Heart left ventricle (tissue), 16 donors: ENCODE results near the gene TMEM106C. TPM values are rescaled to one million over a fixed set of nuclear protein-coding genes. Genes with fewer than 3 reads are reported as not detected.
A peak's percentile ranks its signal among the peaks of the same experiment; 100 is the strongest.

Experiments
- ATAC-seq, 4 donors: fragments of 200-7000 bp; cut with Tn5 transposase; one replicate each; pipeline ENCODE4 v1.9.1; 2020 to 2022; ENCODE audit warnings: moderate library complexity in 4 of 4, mild to moderate bottlenecking in 3 of 4, moderate number of reproducible peaks in 1 of 4
- DNase-seq, 5 donors: peaks; one replicate each; pipeline ENCODE4 v3.0.0-alpha.2; 2020
- H3K27ac ChIP-seq, 12 donors: fragments of 200-600 bp; sonication (generic) in 4 of 12; one replicate each; pipeline versions ENCODE4 v1.5.0 to v1.8.0; 2016 to 2022; ENCODE audit warnings: mild to moderate bottlenecking in 2 of 12
- H3K27me3 ChIP-seq, 9 donors: fragments of 200-600 bp; sonication (generic) in 2 of 9; one replicate each; pipeline versions ENCODE4 v1.5.1 to v1.8.0; 2016 to 2022; ENCODE audit warnings: mild to moderate bottlenecking in 3 of 9
- H3K36me3 ChIP-seq, 9 donors: fragments of 200-600 bp; sonication (generic) in 2 of 9; one replicate each; pipeline versions ENCODE4 v1.5.0 to v1.8.0; 2018 to 2022; ENCODE audit warnings: mild to moderate bottlenecking in 2 of 9
- H3K4me1 ChIP-seq, 12 donors: fragments of 200-600 bp; sonication (generic) in 4 of 12; one replicate each; pipeline versions ENCODE4 v1.5.0 to v1.8.0; 2016 to 2022; ENCODE audit warnings: mild to moderate bottlenecking in 3 of 12
- H3K4me3 ChIP-seq, 12 donors: fragments of 200-600 bp; sonication (generic) in 4 of 12; one replicate each; pipeline versions ENCODE4 v1.5.0 to v1.8.0; 2017 to 2022; ENCODE audit warnings: mild to moderate bottlenecking in 9 of 12, moderate library complexity in 4 of 12
- H3K9me3 ChIP-seq, 12 donors: fragments of 200-600 bp; sonication (generic) in 4 of 12; one replicate each; pipeline versions ENCODE4 v1.5.0 to v1.8.0; 2016 to 2022; ENCODE audit warnings: mild to moderate bottlenecking in 1 of 12
- POLR2A ChIP-seq, 2 donors: fragments of 450-650 bp; IDR thresholded peaks; one replicate each; pipeline ENCODE4 v1.6.1; 2017; ENCODE audit warnings: antibody characterized with exemption in 2 of 2, mild to moderate bottlenecking in 2 of 2, moderate library complexity in 2 of 2
- WGBS, 4 donors: extraction: QIAGEN DNeasy Blood & Tissue Kit in 2 of 4; methylation state at CpG; one replicate each; pipeline versions ENCODE4 v1.1.5 to v1.1.7; 2013 to 2018; 5-methylcytosine and 5-hydroxymethylcytosine counted together
- intact Hi-C, 10 donors: fragments of 100-400 bp; cut with DNase I; formaldehyde crosslinking; loops; one replicate each; pipeline versions ENCODE4 v1.11.1 to v1.14.2; 2022
- polyA plus RNA-seq, 2 donors: library from polyadenylated mRNA; stranded (reverse); fragments of 200-250 nt; gene quantifications; one replicate each; pipeline ENCODE4 v1.2.3, GENCODE V29; 2013
- total RNA-seq, 9 donors: library from RNA; depleted of rRNA in 2 of 9; stranded (reverse); fragments of >200 nt in 2 of 9; fragmentation: NEBNext Ultra II Directional in 3 of 9; extraction: Animal tissue kit (Norgen Biotek cat#: 25700) in 3 of 9; gene quantifications; one replicate each; pipeline versions ENCODE4 v1.1.0 to v1.2.4, GENCODE V29; 2016 to 2023
- TF ChIP-seq, protein P1 (sequence below), 12 donors: fragments of 200-600 bp; sonication (generic) in 4 of 12; IDR thresholded peaks; one replicate each; pipeline versions ENCODE4 v1.5.0 to v1.8.0; 2018 to 2022; ENCODE audit warnings: antibody characterized with exemption in 12 of 12, mild to moderate bottlenecking in 5 of 12
- donor health status: ischemic (EF 13 %, LVEDD 7.1; RV severe dilation, severe dysfunction).
- donor health status: healthy with polysubstance abuse.
- donor health status: DM: no; HTN: yes; CAD: no.
- donor health status: DM: no; HTN: no; CAD: no.
- donor health status: ischemic (EF 25% LVEDD 6.9; RV normal size, moderate dysfunction).
- donor health status: ischemic (EF 25% LVEDD 5.7; RV mildly dilated, moderate dysfunction).
- donor health status: healthy.
- donor health status: DM: yes; HTN: yes; CAD: no.
- donor health status: ischemic (EF 35%, LVEDD 5.7; RV mildly dilated, moderate dysfunction).
- donor health status: nonischemic (EF 11% LVEDD 7.7; RV severe dilation, severe dysfunction).
- donor health status: DM: yes; HTN: yes; CAD: no.
- donor health status: PGD.
- donor health status: ischemic (EF 29% LVEDD 5.4; RV normal size, mild dysfunction).
- donor health status: nonischemic (EF 23%, LVEDD 6.1; RV moderate dilation, normal function).

TMEM106C gene
- total and polyA plus RNA-seq, 11 donors: 23.0 to 66.6 (median 50.0) TPM

DNA sequence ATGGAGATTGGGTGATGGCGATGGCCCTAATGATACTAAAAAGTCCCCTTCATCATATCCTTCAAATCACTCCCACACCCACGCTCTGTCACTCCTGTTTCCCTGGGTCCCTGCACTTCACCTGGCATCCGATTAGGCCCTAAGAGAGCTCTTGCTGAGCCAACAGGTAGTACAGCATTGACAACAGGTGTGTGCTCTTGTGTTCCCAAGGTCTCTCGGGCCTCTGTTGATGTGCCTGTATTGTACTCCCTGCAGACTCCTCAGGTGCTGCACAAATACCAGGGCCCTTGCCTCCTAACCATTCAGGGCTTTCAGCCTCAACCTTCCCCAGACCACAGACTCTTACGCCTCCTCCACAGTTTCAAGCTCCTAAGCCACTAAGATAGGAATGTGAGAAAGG, 32.8 kb upstream of the TMEM106C start:
- intact Hi-C loops: no loop called here
- 91 to 99% (median 93%) methylated on average over 5 of the region's 5 CpGs for WGBS, 4 donors
- TF ChIP-seq POLR2A (IDR thresholded peaks at IDR 0.05): no peak
- TF ChIP-seq, protein P1, sequence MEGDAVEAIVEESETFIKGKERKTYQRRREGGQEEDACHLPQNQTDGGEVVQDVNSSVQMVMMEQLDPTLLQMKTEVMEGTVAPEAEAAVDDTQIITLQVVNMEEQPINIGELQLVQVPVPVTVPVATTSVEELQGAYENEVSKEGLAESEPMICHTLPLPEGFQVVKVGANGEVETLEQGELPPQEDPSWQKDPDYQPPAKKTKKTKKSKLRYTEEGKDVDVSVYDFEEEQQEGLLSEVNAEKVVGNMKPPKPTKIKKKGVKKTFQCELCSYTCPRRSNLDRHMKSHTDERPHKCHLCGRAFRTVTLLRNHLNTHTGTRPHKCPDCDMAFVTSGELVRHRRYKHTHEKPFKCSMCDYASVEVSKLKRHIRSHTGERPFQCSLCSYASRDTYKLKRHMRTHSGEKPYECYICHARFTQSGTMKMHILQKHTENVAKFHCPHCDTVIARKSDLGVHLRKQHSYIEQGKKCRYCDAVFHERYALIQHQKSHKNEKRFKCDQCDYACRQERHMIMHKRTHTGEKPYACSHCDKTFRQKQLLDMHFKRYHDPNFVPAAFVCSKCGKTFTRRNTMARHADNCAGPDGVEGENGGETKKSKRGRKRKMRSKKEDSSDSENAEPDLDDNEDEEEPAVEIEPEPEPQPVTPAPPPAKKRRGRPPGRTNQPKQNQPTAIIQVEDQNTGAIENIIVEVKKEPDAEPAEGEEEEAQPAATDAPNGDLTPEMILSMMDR (IDR thresholded peaks at IDR 0.05): no peak

DNA sequence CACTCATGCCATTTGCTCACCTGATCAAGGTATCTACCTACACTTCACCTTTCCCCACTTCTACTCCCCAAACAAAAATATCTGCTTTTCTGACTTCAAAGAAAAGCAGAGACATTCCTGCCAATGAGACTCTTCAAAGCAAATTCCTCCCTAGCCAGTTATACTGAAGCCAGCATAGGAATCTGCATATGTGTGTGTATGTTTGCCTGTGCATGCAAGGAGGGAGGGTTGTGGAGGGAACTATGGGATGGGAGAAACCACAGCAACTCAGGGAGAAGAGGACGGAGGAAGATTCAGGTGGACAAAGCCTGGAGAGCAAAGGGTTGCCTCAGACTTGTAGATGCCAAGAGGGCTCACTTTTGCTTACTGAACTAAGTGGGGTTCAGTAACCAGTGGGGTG, 32.2 kb upstream of the TMEM106C start:
- Histone ChIP-seq H3K9me3 (no peaks in the 10 kb centered on the region), H3K4me3 (no peak overlapping the region), H3K27ac (no peak overlapping the region), H3K27me3 (no peaks in the 10 kb centered on the region), H3K36me3 (no peaks in the 10 kb centered on the region), H3K4me1 (peaks cover 0 to 13% (median 7%) of the 10 kb centered on the region in 12 donors)
- TF ChIP-seq, protein P1 (IDR thresholded peaks at IDR 0.05): no peak
- TF ChIP-seq POLR2A (IDR thresholded peaks at IDR 0.05): no peak
- ATAC-seq (no peak), DNase-seq (no peak)
- 81 to 90% (median 85%) methylated on average over 1 of the region's 1 CpG for WGBS, 4 donors
- intact Hi-C loops: no loop called here

More for the DNA sequence above, 32.8 kb upstream of the TMEM106C start:
- peaks cover 0 to 11% (median 6%) of the 10 kb centered on the region in 12 donors for H3K4me1 ChIP-seq
- no peaks in the 10 kb centered on the region for H3K36me3 ChIP-seq
- H3K27ac ChIP-seq: no peak overlapping the region
- DNase-seq: no peak
- no peaks in the 10 kb centered on the region for H3K27me3 ChIP-seq
- H3K9me3 ChIP-seq: no peaks in the 10 kb centered on the region
- no peak for ATAC-seq
- H3K4me3 ChIP-seq: no peak overlapping the region

DNA sequence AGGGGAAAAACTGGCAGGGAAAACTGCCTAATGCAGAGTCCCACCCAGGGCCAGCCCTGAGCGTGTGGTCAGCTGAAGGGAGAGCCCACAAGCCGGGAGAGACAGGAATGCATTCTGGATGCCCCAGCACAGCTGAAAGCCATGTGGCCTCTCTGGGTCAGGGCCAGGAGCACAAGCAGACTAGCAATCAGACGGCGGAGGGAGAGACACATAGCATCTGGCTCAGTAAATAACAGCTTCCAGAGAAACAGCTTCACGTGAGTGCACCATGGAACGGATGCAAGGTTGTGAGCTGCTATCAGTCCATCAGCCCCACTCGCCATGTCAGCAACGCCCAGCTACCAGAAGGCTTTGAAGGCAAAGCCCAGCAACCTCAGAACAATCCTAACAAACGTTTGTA, 28.2 kb upstream of the TMEM106C start:
- Histone ChIP-seq H3K27me3 (no peaks in the 10 kb centered on the region), H3K36me3 (no peaks in the 10 kb centered on the region), H3K27ac (peak overlapping the region in 1 of 12 donors; percentile 29), H3K4me1 (peaks cover 0 to 20% (median 7%) of the 10 kb centered on the region in 12 donors), H3K4me3 (no peak overlapping the region), H3K9me3 (no peaks in the 10 kb centered on the region)
- ATAC-seq: peak; percentile 66 to 91 (median 76)
- intact Hi-C loops: no loop called here
- WGBS, 4 donors: 7 to 24% (median 14%) methylated on average over 5 to 9 of the region's 9 CpGs
- peak; percentile 54 to 83 (median 70) for DNase-seq
- TF ChIP-seq POLR2A (IDR thresholded peaks at IDR 0.05): no peak
- TF ChIP-seq, protein P1 (IDR thresholded peaks at IDR 0.05): no peak

DNA sequence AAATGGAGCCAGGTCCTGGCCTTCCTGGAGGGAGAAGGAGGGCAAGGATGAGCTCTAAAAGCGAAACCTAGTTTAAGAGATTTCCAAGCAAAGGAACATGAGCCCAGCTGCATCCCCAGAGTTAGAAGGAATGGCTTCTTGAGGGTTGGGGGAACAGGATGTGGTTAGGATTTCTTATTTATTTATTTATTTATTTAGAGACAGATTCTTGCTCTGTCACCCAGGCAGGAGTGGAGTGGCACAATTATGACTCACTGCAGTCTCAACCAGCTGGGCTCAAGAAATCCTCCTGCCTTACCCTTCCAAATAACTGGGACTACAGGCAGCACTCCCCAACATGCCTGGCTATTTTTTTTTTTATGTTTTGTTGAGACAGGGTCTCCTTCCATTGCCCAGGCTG, 25.3 kb upstream of the TMEM106C start:
- Histone ChIP-seq H3K27ac (no peak overlapping the region), H3K4me3 (no peak overlapping the region), H3K27me3 (peaks cover 0 to 10% (median 4%) of the 10 kb centered on the region in 9 donors), H3K4me1 (peaks cover 0 to 20% (median 7%) of the 10 kb centered on the region in 12 donors), H3K36me3 (no peaks in the 10 kb centered on the region), H3K9me3 (no peaks in the 10 kb centered on the region)
- 93 to 100% (median 97%) methylated on average over 1 of the region's 1 CpG for WGBS, 4 donors
- ATAC-seq (no peak), DNase-seq (no peak)
- TF ChIP-seq POLR2A (IDR thresholded peaks at IDR 0.05): no peak
- TF ChIP-seq, protein P1 (IDR thresholded peaks at IDR 0.05): no peak
- intact Hi-C loops: no loop called here
